Subcutaneous abdominal adipose tissue (tissue), 5 donors: ENCODE results near the gene MKS1.

ENCODE experiments used
- H3K27ac ChIP-seq: one replicate; pipeline ENCODE4 v1.7.0; 2013; ENCODE audit warnings: low read depth, mild to moderate bottlenecking, inconsistent platforms, low read length, moderate library complexity
- H3K27me3 ChIP-seq, 5 donors: one replicate each; pipeline ENCODE4 v1.7.0; 2013; ENCODE audit warnings: low read length in 5 of 5, inconsistent platforms in 1 of 5; ENCODE audit not compliant: control insufficient read depth in 5 of 5, insufficient read depth in 4 of 5
- H3K36me3 ChIP-seq, 5 donors: one replicate each; pipeline ENCODE4 v1.7.0; 2013; ENCODE audit warnings: low read length in 5 of 5; ENCODE audit not compliant: control insufficient read depth in 5 of 5, insufficient read depth in 5 of 5
- H3K4me1 ChIP-seq, 5 donors: one replicate each; pipeline ENCODE4 v1.7.0; 2013; ENCODE audit warnings: low read length in 5 of 5, mild to moderate bottlenecking in 3 of 5, moderate library complexity in 1 of 5; ENCODE audit not compliant: control insufficient read depth in 5 of 5, insufficient read depth in 5 of 5
- H3K4me3 ChIP-seq, 5 donors: one replicate each; pipeline ENCODE4 v1.7.0; 2013; ENCODE audit warnings: low read length in 5 of 5, low read depth in 1 of 5
- H3K9ac ChIP-seq, 5 donors: one replicate each; pipeline ENCODE4 v1.7.0; 2013; ENCODE audit warnings: low read length in 5 of 5, mild to moderate bottlenecking in 4 of 5, moderate library complexity in 3 of 5
- H3K9me3 ChIP-seq, 5 donors: one replicate each; pipeline ENCODE4 v1.7.0; 2013; ENCODE audit warnings: low read length in 5 of 5; ENCODE audit not compliant: control insufficient read depth in 5 of 5
- donor health status: healthy.
- donor health status: healthy.
- donor health status: healthy.
- donor health status: healthy.
- donor health status: healthy.

MKS1 gene

GRCh38 chr17:58253082-58253481 is 34.0 kb upstream of the MKS1 start:
- Histone ChIP-seq H3K27ac (no peak overlapping the region), H3K9ac (no peak overlapping the region), H3K4me1 (peaks cover 0 to 14% (median 12%) of the 10 kb centered on the region in 5 donors), H3K4me3 (no peak overlapping the region), H3K36me3 (no peaks in the 10 kb centered on the region), H3K27me3 (peaks cover 3 to 26% (median 18%) of the 10 kb centered on the region in 5 donors), H3K9me3 (no peaks in the 10 kb centered on the region)

GRCh38 chr17:58252141-58252540 is 33.1 kb upstream of the MKS1 start:
- Histone ChIP-seq H3K27me3 (peaks cover 3 to 26% (median 18%) of the 10 kb centered on the region in 5 donors), H3K9me3 (no peaks in the 10 kb centered on the region), H3K27ac (no peak overlapping the region), H3K4me3 (no peak overlapping the region), H3K4me1 (peaks cover 0 to 14% (median 12%) of the 10 kb centered on the region in 5 donors), H3K36me3 (no peaks in the 10 kb centered on the region), H3K9ac (no peak overlapping the region)

GRCh38 chr17:58250344-58251011 is 31.4 kb upstream of the MKS1 start:
- Histone ChIP-seq H3K4me3 (no peak overlapping the region), H3K27ac (no peak overlapping the region), H3K27me3 (peaks cover 3 to 28% (median 22%) of the 10 kb centered on the region in 5 donors), H3K9ac (no peak overlapping the region), H3K36me3 (no peaks in the 10 kb centered on the region), H3K4me1 (peaks cover 0 to 14% (median 12%) of the 10 kb centered on the region in 5 donors), H3K9me3 (no peaks in the 10 kb centered on the region)

GRCh38 chr17:58249270-58250133 is 30.4 kb upstream of the MKS1 start:
- Histone ChIP-seq H3K9ac (peak overlapping the region in 2 of 5 donors; percentile 27 to 32), H3K27ac (no peak overlapping the region), H3K4me1 (peaks cover 0 to 14% (median 12%) of the 10 kb centered on the region in 5 donors), H3K9me3 (no peaks in the 10 kb centered on the region), H3K27me3 (peaks cover 5 to 30% (median 19%) of the 10 kb centered on the region in 5 donors), H3K36me3 (no peaks in the 10 kb centered on the region), H3K4me3 (peak overlapping the region in 4 of 5 donors; percentile 53 to 59 (median 57))

- Histone ChIP-seq H3K4me3 (peak overlapping the region in 2 of 5 donors; percentile 53 to 56), H3K9ac (no peak overlapping the region), H3K27ac (no peak overlapping the region), H3K4me1 (peaks cover 0 to 14% (median 12%) of the 10 kb centered on the region in 5 donors), H3K36me3 (no peaks in the 10 kb centered on the region), H3K27me3 (peaks cover 5 to 30% (median 23%) of the 10 kb centered on the region in 5 donors), H3K9me3 (no peaks in the 10 kb centered on the region)
Observed at GRCh38 chr17:58248955-58249269, 29.9 kb upstream of the MKS1 start.

GRCh38 chr17:58247511-58248363 is 28.7 kb upstream of the MKS1 start:
- H3K27ac ChIP-seq, result no peak overlapping the region
- no peak overlapping the region for H3K4me3 ChIP-seq
- no peaks in the 10 kb centered on the region for H3K9me3 ChIP-seq
- peaks cover 0 to 14% (median 12%) of the 10 kb centered on the region in 5 donors for H3K4me1 ChIP-seq
- H3K9ac ChIP-seq, result no peak overlapping the region
- no peaks in the 10 kb centered on the region for H3K36me3 ChIP-seq
- peaks cover 9 to 35% (median 27%) of the 10 kb centered on the region in 5 donors for H3K27me3 ChIP-seq

GRCh38 chr17:58246781-58247180 is 27.7 kb upstream of the MKS1 start:
- peaks cover 13 to 38% (median 24%) of the 10 kb centered on the region in 5 donors for H3K27me3 ChIP-seq
- H3K4me1 ChIP-seq, result peaks cover 0 to 14% (median 12%) of the 10 kb centered on the region in 5 donors
- H3K4me3 ChIP-seq, result no peak overlapping the region

GRCh38 chr17:58246104-58246740 is 27.2 kb upstream of the MKS1 start:
- Histone ChIP-seq H3K36me3 (no peaks in the 10 kb centered on the region), H3K9ac (no peak overlapping the region), H3K9me3 (no peaks in the 10 kb centered on the region), H3K4me3 (no peak overlapping the region), H3K27ac (no peak overlapping the region), H3K4me1 (peaks cover 0 to 14% (median 12%) of the 10 kb centered on the region in 5 donors), H3K27me3 (peaks cover 17 to 43% (median 27%) of the 10 kb centered on the region in 5 donors)

More at GRCh38 chr17:58246781-58247180, 27.7 kb upstream of the MKS1 start:
- no peaks in the 10 kb centered on the region for H3K36me3 ChIP-seq
- H3K9me3 ChIP-seq, result no peaks in the 10 kb centered on the region
- H3K9ac ChIP-seq, result no peak overlapping the region
- no peak overlapping the region for H3K27ac ChIP-seq

- Histone ChIP-seq H3K36me3 (no peaks in the 10 kb centered on the region), H3K9ac (no peak overlapping the region), H3K4me1 (peaks cover 0 to 14% (median 12%) of the 10 kb centered on the region in 5 donors), H3K27me3 (peaks cover 17 to 43% (median 27%) of the 10 kb centered on the region in 5 donors), H3K27ac (no peak overlapping the region), H3K4me3 (no peak overlapping the region), H3K9me3 (no peaks in the 10 kb centered on the region)
Observed at GRCh38 chr17:58245428-58246103, 26.5 kb upstream of the MKS1 start.
